Karpas-422 (cell line): ENCODE data around the gene SYK. TPM values are rescaled to one million over a fixed set of nuclear protein-coding genes. Genes with fewer than 3 reads are reported as not detected.

Experiments used
- DNase-seq: peaks from one replicate; pipeline ENCODE4 v3.0.0-alpha.2; 2015
- H2AFZ ChIP-seq: fragments of 200-600 bp; sonication (generic); 2 replicates; pipeline ENCODE4 v1.6.1; 2014; ENCODE audit warnings: antibody characterized with exemption, low read length, mixed read lengths
- H3K27ac ChIP-seq: fragments of 200-600 bp; sonication (generic); 2 replicates; pipeline ENCODE4 v1.5.1; 2014; ENCODE audit warnings: mild to moderate bottlenecking, low read length, moderate library complexity
- H3K27me3 ChIP-seq: fragments of 200-600 bp; sonication (generic); 2 replicates; pipeline ENCODE4 v1.6.1; 2014; ENCODE audit warnings: low read length, mixed read lengths
- H3K36me3 ChIP-seq: fragments of 200-600 bp; sonication (generic); 2 replicates; pipeline ENCODE4 v1.6.1; 2014; ENCODE audit warnings: low read length, mixed read lengths; ENCODE audit not compliant: insufficient read depth
- H3K4me1 ChIP-seq: fragments of 200-600 bp; sonication (generic); 2 replicates; pipeline ENCODE4 v1.6.1; 2014; ENCODE audit warnings: mild to moderate bottlenecking, low read length, mixed read lengths
- H3K4me2 ChIP-seq: fragments of 200-600 bp; sonication (generic); 2 replicates; pipeline ENCODE4 v1.6.1; 2014; ENCODE audit warnings: low read length, low read depth, mild to moderate bottlenecking; ENCODE audit not compliant: poor library complexity, severe bottlenecking
- H3K4me3 ChIP-seq: fragments of 200-600 bp; sonication (generic); 2 replicates; pipeline ENCODE4 v1.5.1; 2014; ENCODE audit warnings: mild to moderate bottlenecking, antibody characterized with exemption, low read length, mixed read lengths
- H3K79me2 ChIP-seq: fragments of 200-600 bp; sonication (generic); 2 replicates; pipeline ENCODE4 v1.6.1; 2014; ENCODE audit warnings: mild to moderate bottlenecking, low read length, mixed read lengths
- H3K9ac ChIP-seq: fragments of 200-600 bp; sonication (generic); 2 replicates; pipeline ENCODE4 v1.6.0; 2014; ENCODE audit warnings: low read length
- H3K9me2 ChIP-seq: fragments of 200-600 bp; sonication (generic), shearing (Covaris generic); replicated peaks from 2 replicates; pipeline ENCODE4 v1.6.0; 2014; ENCODE audit warnings: mild to moderate bottlenecking, low read length, moderate library complexity; ENCODE audit not compliant: insufficient read depth
- H3K9me3 ChIP-seq: fragments of 300-700, 200-600 bp; sonication (generic); 2 replicates; pipeline ENCODE4 v1.6.1; 2014; ENCODE audit warnings: low read length, mixed read lengths
- H4K20me1 ChIP-seq: fragments of 200-600 bp; sonication (generic); 2 replicates; pipeline ENCODE4 v1.6.1; 2014; ENCODE audit warnings: mild to moderate bottlenecking, antibody characterized with exemption, low read length, low read depth; ENCODE audit not compliant: insufficient read depth
- total RNA-seq: library from RNA; depleted of rRNA; stranded (reverse); fragments of >200 nt; shearing (Covaris generic); gene quantifications from 2 replicates; pipeline ENCODE4 v1.2.3, GENCODE V29; 2014; ENCODE audit warnings: low replicate concordance

The SYK gene
- total RNA-seq, 1 experiment from 2014 or later: 151 TPM

DNA sequence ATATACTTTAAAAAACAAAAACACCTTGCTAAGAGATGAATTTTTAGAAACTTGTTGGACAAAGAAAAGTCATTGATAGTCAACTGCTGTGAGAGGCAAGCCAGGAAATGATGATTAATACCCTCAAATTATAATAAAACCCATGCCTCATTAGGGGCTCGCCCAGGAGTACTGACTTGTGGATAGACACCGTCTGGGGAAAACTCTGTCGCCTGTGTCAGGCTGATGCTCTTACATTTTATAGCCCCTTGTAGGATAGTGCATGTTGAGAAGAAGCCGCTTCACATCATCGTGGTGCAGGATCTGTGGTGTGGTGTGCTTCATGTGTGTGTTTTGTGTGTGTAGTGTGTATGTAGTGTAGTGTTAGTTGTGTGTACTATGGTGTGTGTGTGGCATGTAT lies 39.1 kb downstream of the SYK start:
- Histone ChIP-seq H3K4me2 (no peak overlapping the region), H3K9me2 (no peaks in the 10 kb centered on the region), H2AFZ (no peak overlapping the region), H3K27me3 (no peaks in the 10 kb centered on the region), H4K20me1 (peaks cover 78% of the 10 kb centered on the region), H3K36me3 (peaks cover 60% of the 10 kb centered on the region), H3K27ac (no peak overlapping the region), H3K9me3 (no peaks in the 10 kb centered on the region), H3K4me1 (no peaks in the 10 kb centered on the region), H3K79me2 (peaks cover 95% of the 10 kb centered on the region), H3K9ac (no peak overlapping the region), H3K4me3 (no peak overlapping the region)
- DNase-seq: no peak

DNA sequence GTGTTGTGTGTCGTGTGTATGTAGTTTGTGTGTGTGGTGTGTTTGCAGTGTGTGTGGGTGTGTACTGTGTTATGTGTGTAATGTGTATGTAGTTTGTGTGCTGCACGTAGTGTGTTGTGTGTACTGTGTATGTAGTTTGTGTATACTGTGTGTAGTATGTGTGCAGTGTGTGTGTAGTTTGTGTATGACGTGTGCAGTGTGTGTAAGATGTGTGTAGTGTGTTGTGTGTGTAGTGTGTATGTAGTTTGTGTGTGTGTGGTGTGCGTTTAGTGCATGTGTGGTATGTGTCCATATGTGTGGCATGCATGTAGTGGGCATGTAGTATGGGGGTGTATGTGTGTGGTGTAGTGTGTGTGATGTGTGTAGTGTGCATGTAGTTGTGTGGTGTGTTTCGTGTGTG lies 39.6 kb downstream of the SYK start:
- Histone ChIP-seq H3K4me2 (no peak overlapping the region), H3K27me3 (no peaks in the 10 kb centered on the region), H3K36me3 (peaks cover 65% of the 10 kb centered on the region), H3K9me3 (no peaks in the 10 kb centered on the region), H3K4me3 (no peak overlapping the region), H3K9ac (no peak overlapping the region), H3K9me2 (no peaks in the 10 kb centered on the region), H3K4me1 (no peaks in the 10 kb centered on the region), H4K20me1 (peaks cover 78% of the 10 kb centered on the region), H3K79me2 (peaks cover 96% of the 10 kb centered on the region), H3K27ac (no peak overlapping the region), H2AFZ (no peak overlapping the region)
- no peak for DNase-seq

DNA sequence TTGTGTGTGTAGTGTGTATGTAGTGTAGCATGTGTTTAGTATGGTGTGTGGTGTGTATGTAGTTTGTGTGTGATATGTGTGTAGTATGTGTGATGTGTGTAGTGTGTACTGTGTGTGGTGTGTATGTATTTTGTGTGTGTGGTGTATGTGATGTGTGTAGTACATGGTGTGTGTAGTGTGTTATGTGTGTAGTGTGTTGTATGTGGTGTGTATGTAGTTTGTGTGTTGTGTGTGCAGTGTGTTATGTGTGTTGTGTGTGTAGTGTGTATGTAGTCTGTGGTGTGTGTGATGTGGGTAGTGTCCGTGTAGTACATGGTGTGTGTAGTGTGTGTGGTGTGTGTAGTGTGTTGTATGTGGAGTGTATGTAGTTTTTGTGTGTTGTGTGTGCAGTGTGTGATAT lies 40.0 kb downstream of the SYK start:
- Histone ChIP-seq H3K9me2 (no peaks in the 10 kb centered on the region), H3K9me3 (no peaks in the 10 kb centered on the region), H2AFZ (no peak overlapping the region), H3K36me3 (peaks cover 65% of the 10 kb centered on the region), H3K27me3 (no peaks in the 10 kb centered on the region), H4K20me1 (peaks cover 75% of the 10 kb centered on the region), H3K27ac (no peak overlapping the region), H3K4me1 (no peaks in the 10 kb centered on the region), H3K4me3 (no peak overlapping the region), H3K9ac (no peak overlapping the region), H3K79me2 (peaks cover 95% of the 10 kb centered on the region), H3K4me2 (no peak overlapping the region)
- DNase-seq: no peak

DNA sequence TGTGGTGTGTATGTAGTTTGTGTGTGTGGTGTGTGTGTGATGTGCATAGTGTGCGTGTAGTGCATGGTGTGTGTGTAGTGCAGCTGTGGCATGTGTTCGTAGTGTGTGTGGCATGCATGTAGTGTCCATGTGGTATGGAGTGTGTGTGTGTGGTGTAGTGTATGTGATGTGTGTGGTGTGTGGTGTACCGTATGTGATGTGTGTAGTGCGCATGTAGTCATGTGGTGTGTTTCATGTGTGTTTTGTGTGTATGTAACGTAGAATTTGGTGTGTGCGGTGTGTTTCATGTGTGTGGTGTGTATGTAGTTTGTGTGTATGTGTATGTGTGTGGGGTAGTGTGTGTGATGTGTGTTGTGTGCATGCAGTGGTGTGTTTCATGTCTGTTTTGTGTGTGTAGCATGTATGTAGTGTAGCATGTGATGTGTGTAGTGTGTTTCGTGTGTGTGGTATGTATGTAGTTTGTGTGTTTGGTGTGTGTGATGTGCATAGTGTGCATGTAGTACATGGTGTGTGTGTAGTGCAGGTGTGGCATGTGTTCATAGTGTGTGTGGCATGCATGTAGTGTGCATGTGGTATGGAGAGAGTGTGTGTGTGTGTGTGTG lies 40.7 kb downstream of the SYK start:
- Histone ChIP-seq H3K4me1 (no peaks in the 10 kb centered on the region), H3K36me3 (peaks cover 65% of the 10 kb centered on the region), H3K4me3 (no peak overlapping the region), H3K79me2 (peaks cover 93% of the 10 kb centered on the region), H3K9me2 (no peaks in the 10 kb centered on the region), H4K20me1 (peaks cover 74% of the 10 kb centered on the region), H2AFZ (no peak overlapping the region), H3K4me2 (no peak overlapping the region), H3K9ac (no peak overlapping the region), H3K9me3 (no peaks in the 10 kb centered on the region), H3K27me3 (no peaks in the 10 kb centered on the region), H3K27ac (no peak overlapping the region)
- no peak for DNase-seq

DNA sequence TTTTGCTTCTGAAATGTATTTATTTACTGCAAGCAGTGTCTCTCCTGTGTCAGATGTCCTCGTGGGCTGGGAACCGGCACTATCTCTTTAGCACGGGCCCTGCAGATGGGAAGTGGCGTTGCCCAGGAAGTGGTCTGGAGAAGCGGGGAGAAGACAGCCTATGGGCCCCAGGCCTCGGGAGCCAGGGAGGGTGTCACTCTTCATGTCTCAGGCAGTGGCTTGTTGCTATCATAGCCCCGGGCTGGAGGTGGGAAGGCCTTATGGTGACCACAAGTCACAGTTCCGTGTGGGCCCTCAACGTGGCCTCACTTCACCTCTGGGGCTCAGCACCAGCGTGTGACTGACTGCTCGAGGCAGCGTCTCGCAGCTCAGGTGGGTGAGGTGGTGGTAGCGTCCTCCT lies 41.4 kb downstream of the SYK start:
- Histone ChIP-seq H3K9me2 (no peaks in the 10 kb centered on the region), H3K4me3 (no peak overlapping the region), H3K36me3 (peaks cover 65% of the 10 kb centered on the region), H3K27me3 (no peaks in the 10 kb centered on the region), H2AFZ (no peak overlapping the region), H3K27ac (no peak overlapping the region), H3K4me1 (no peaks in the 10 kb centered on the region), H4K20me1 (peaks cover 74% of the 10 kb centered on the region), H3K9me3 (no peaks in the 10 kb centered on the region), H3K9ac (no peak overlapping the region), H3K79me2 (peaks cover 93% of the 10 kb centered on the region), H3K4me2 (no peak overlapping the region)
- DNase-seq: no peak

DNA sequence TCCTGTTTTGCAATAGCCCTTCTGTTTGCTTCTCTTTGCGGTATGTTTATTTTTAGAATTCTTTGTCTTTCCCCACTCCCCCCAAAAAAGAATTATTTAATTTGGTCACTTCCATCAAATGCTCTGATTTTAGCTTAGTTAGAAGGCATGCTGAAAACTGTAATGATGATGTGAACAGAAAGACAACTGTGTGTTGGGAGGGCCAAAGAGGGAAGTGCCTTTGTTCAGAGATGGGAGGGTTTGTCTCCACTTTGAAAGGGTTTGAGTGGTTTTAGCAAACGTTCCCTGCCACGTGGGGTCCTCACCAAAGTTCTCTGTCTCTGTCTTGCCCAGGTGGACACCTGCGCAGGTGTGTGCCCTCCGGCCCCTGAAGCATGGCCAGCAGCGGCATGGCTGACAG lies 41.9 kb downstream of the SYK start:
- no peaks in the 10 kb centered on the region for H3K4me1 ChIP-seq
- H3K9ac ChIP-seq: no peak overlapping the region
- H3K27ac ChIP-seq: no peak overlapping the region
- H3K4me3 ChIP-seq: no peak overlapping the region
- H3K9me3 ChIP-seq: no peaks in the 10 kb centered on the region
- H3K27me3 ChIP-seq: no peaks in the 10 kb centered on the region
- H3K36me3 ChIP-seq: peaks cover 65% of the 10 kb centered on the region
- H4K20me1 ChIP-seq: peaks cover 72% of the 10 kb centered on the region
- H3K79me2 ChIP-seq: peaks cover 93% of the 10 kb centered on the region
- H3K4me2 ChIP-seq: no peak overlapping the region
- DNase-seq: no peak
- no peak overlapping the region for H2AFZ ChIP-seq
- no peaks in the 10 kb centered on the region for H3K9me2 ChIP-seq

DNA sequence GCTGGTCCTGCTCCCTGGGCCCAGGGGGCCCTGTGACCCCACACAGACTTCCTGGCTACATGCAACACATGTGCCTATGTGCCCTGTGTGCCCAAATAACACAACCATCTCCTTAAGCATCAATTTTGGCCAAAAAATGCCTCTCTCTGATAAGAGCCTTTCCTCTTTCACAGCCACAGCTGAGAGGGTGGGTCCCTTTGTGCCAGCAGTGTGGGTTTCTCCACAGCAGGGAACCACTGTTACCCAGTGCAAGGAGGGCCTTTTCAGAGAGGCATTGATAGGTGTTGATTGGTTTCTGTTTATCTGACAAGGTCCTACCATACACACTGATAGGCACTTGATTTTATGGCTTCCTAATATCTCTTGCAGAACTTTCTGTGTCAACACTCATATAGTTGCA lies 42.7 kb downstream of the SYK start:
- DNase-seq: no peak
- H3K4me2 ChIP-seq: no peak overlapping the region
- no peak overlapping the region for H3K4me3 ChIP-seq
- H3K9me2 ChIP-seq: no peaks in the 10 kb centered on the region
- H3K27me3 ChIP-seq: no peaks in the 10 kb centered on the region
- H3K36me3 ChIP-seq: peaks cover 66% of the 10 kb centered on the region
- peaks cover 91% of the 10 kb centered on the region for H3K79me2 ChIP-seq
- no peak overlapping the region for H3K9ac ChIP-seq
- H2AFZ ChIP-seq: no peak overlapping the region
- no peak overlapping the region for H3K27ac ChIP-seq
- peaks cover 68% of the 10 kb centered on the region for H4K20me1 ChIP-seq
- H3K4me1 ChIP-seq: no peaks in the 10 kb centered on the region
- H3K9me3 ChIP-seq: no peaks in the 10 kb centered on the region

DNA sequence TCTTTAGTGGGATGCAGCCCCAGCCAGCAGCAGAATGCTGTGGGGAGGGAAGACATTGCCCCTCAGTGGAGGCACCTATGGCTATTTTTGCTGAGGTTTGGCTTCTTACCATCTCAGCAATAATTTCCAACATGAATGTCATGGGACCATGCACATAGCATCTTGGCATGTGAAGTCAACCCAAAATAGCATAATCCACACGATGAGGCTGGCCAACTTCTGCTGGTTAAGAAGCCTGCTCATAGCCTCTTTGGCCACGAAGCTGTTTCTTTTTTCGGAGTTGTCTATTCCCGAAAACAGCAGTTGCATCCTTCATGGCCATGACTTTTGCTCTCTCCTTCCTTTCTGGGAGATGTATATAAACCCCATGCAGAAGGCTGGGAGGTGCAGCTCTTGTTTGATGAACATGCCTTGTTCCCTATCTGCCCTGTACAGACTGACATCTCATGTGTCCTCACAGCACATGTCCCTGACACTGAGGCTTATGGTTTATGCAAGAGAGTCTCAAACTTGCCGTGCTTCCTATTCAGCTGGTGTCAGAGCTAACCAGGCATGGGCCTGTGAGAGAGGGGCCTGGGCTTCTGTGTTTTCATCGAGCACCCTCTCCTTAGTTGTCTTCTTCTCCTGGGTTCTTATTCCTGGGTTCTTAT lies 45.3 kb downstream of the SYK start:
- H3K9me2 ChIP-seq: no peaks in the 10 kb centered on the region
- no peak overlapping the region for H3K9ac ChIP-seq
- no peak overlapping the region for H2AFZ ChIP-seq
- no peaks in the 10 kb centered on the region for H3K9me3 ChIP-seq
- H3K4me2 ChIP-seq: no peak overlapping the region
- peaks cover 81% of the 10 kb centered on the region for H3K79me2 ChIP-seq
- H3K4me1 ChIP-seq: no peaks in the 10 kb centered on the region
- no peak for DNase-seq
- H3K4me3 ChIP-seq: no peak overlapping the region
- H3K27me3 ChIP-seq: no peaks in the 10 kb centered on the region
- H3K36me3 ChIP-seq: peaks cover 73% of the 10 kb centered on the region
- H4K20me1 ChIP-seq: peaks cover 53% of the 10 kb centered on the region
- H3K27ac ChIP-seq: no peak overlapping the region
